Activated CD4-positive, alpha-beta memory T cell treated with anti-CD3 and anti-CD28 coated beads, Interleukin-2, amount 10 ng/mL, durations not matched to agents 7 days and 5 days (primary cell): Measurements from ENCODE around the gene APBA1. TPM values are rescaled to one million over a fixed set of nuclear protein-coding genes. Genes with fewer than 3 reads are reported as not detected.
A peak's percentile ranks its signal among the peaks of the same experiment; 100 is the strongest.

ENCODE experiments used
- CTCF ChIA-PET: fragments of 350-600 bp; sonication (Branson Sonifier 250); formaldehyde crosslinking; loops from one replicate; lab custom pipeline; 2021; ENCODE audit warnings: antibody characterized with exemption, inconsistent platforms; lab: Charles Lee
- POLR2A ChIA-PET: fragments of 350-600 bp; sonication (Branson Sonifier 250); formaldehyde crosslinking; loops from one replicate; lab custom pipeline; 2021; ENCODE audit warnings: antibody characterized with exemption; lab: Charles Lee
- DNase-seq: peaks from one replicate; pipeline ENCODE4 v3.0.0-alpha.2; 2020
- H3K27ac Mint-ChIP-seq: one replicate; pipeline ENCODE4 v1.8.0; 2021; ENCODE audit warnings: mild to moderate bottlenecking, mixed read lengths
- H3K27me3 Mint-ChIP-seq: one replicate; pipeline ENCODE4 v1.8.0; 2021; ENCODE audit warnings: mixed read lengths
- H3K36me3 Mint-ChIP-seq: one replicate; pipeline ENCODE4 v1.8.0; 2021; ENCODE audit warnings: low read depth, mixed read lengths
- H3K4me1 Mint-ChIP-seq: one replicate; pipeline ENCODE4 v1.8.0; 2021; ENCODE audit warnings: mixed read lengths
- H3K4me3 Mint-ChIP-seq: one replicate; pipeline ENCODE4 v1.8.0; 2021; ENCODE audit warnings: mild to moderate bottlenecking, mixed read lengths
- H3K9me3 Mint-ChIP-seq: one replicate; pipeline ENCODE4 v1.8.0; 2021; ENCODE audit warnings: mixed read lengths
- total RNA-seq, 2 experiments: library from RNA; stranded (reverse); gene quantifications; one replicate each; pipeline ENCODE4 v1.2.3, GENCODE V29; 2021

Gene APBA1
- total RNA-seq, 2 experiments from 2014 or later: 6.2 to 7.8 TPM

DNA sequence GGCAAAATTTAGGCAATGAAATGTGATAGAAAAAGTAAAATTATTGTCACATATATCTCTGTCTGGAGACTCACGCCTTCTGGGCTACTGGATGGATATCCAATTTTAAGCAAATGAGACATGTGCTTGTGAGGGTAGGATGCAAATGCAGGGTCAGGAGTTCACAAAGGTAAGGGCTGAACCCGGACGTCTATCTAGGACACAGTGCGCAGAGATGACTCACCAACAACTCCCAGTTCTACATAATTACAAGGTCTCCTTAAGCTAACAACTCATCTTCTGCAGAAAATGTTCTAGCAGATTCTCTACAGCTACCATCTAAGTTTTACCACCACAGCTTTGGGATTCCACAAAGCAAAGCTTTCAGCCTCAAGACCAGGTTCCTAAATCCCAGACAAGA lies 186.7 kb downstream of the APBA1 start:
- Mint-ChIP-seq H3K27ac (peak overlapping the region; percentile 47), H3K4me3 (no peak overlapping the region), H3K36me3 (no peaks in the 10 kb centered on the region), H3K27me3 (no peaks in the 10 kb centered on the region), H3K4me1 (peaks cover 9% of the 10 kb centered on the region), H3K9me3 (no peaks in the 10 kb centered on the region)
- ChIA-PET POLR2A (no interaction called here), CTCF (no interaction called here)
- DNase-seq: no peak

DNA sequence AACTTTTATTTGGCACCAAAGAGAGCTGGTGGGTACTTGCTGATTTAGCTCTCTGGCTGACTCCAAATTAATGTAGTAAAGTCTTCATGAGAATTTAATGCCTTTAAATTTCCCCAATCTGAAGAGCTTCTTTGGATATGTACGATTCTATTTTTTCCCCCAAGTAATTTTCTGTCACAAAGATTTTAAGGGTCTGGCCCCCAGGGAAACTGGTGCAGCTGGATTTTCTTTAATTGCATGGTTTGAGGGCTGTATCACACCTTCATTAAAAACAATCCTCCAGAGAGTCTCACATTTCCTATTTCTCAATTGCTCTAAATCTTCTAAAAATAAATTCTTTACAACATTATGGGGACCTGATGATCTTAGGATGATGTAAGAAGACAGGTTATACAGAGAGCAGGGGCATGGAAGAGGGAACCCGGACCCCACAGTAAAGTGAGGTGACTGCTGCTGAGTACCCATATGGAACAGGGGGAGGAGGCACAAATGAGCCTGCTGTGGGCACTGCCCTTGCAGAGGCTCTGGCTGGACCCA lies 188.2 kb downstream of the APBA1 start:
- CTCF ChIA-PET: interaction anchor here (0.6 to 0.9 kb wide), 2 partner anchors 61 to 1268 kb away, joined by 3 read pairs; no protein-coding TSS in a partner anchor
- Mint-ChIP-seq H3K36me3 (no peaks in the 10 kb centered on the region), H3K4me3 (no peak overlapping the region)

GRCh38 chr9:69476797-69477196 lies 195.4 kb downstream of the APBA1 start:
- ChIA-PET POLR2A (no interaction called here), CTCF (no interaction called here)
- Mint-ChIP-seq H3K4me1 (peaks cover 24% of the 10 kb centered on the region), H3K9me3 (no peaks in the 10 kb centered on the region), H3K36me3 (peaks cover 3% of the 10 kb centered on the region), H3K27ac (no peak overlapping the region), H3K27me3 (peaks cover 5% of the 10 kb centered on the region), H3K4me3 (no peak overlapping the region)
- DNase-seq: no peak

More for the DNA sequence above, 188.2 kb downstream of the APBA1 start:
- H3K27me3 Mint-ChIP-seq: no peaks in the 10 kb centered on the region
- H3K4me1 Mint-ChIP-seq: peaks cover 9% of the 10 kb centered on the region
- H3K27ac Mint-ChIP-seq: no peak overlapping the region
- H3K9me3 Mint-ChIP-seq: no peaks in the 10 kb centered on the region
- POLR2A ChIA-PET: no interaction called here
- no peak for DNase-seq

- POLR2A ChIA-PET: no interaction called here
- DNase-seq: peak; percentile 26
- Mint-ChIP-seq H3K9me3 (no peaks in the 10 kb centered on the region), H3K4me1 (peaks cover 24% of the 10 kb centered on the region), H3K4me3 (peak overlapping the region; percentile 6), H3K36me3 (peaks cover 3% of the 10 kb centered on the region), H3K27ac (peak overlapping the region; percentile 61), H3K27me3 (peaks cover 5% of the 10 kb centered on the region)
- CTCF ChIA-PET: no interaction called here
Observed at GRCh38 chr9:69476016-69476415, 196.2 kb downstream of the APBA1 start.

GRCh38 chr9:69474821-69475220 lies 197.3 kb downstream of the APBA1 start:
- H3K27ac Mint-ChIP-seq: peak overlapping the region; percentile 64
- POLR2A ChIA-PET: no interaction called here

DNA sequence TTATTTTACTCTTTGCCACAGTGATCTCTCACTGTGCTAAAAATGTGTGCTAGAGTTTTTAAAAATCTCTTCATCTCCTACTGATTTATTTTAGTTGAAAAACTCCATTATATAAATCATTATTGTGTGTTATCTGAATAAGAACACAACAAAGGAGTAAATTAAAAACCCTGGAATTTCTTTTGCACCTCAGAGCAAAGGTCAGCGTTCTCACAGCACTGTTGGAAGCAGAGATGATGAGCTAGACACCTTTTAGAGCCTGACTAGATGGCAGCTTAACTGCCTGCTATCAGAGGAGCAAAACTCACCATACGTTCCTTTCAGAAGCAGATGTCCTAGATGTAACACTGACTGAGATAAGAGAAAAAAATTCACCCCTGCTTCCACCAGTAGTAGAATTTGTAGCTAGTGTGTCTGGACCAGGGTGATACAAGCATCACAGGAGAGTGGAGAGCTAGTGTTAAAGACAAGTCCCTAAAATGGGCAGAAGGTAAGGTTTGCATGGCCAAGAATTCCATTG lies 200.0 kb downstream of the APBA1 start:
- no peaks in the 10 kb centered on the region for H3K9me3 Mint-ChIP-seq
- peaks cover 3% of the 10 kb centered on the region for H3K36me3 Mint-ChIP-seq
- no peak overlapping the region for H3K4me3 Mint-ChIP-seq
- DNase-seq: no peak
- H3K4me1 Mint-ChIP-seq: peaks cover 24% of the 10 kb centered on the region
- POLR2A ChIA-PET: no interaction called here
- no peak overlapping the region for H3K27ac Mint-ChIP-seq
- peaks cover 5% of the 10 kb centered on the region for H3K27me3 Mint-ChIP-seq
- CTCF ChIA-PET: interaction anchor here (1.0 kb wide), 1 partner anchor 52 kb away, joined by 3 read pairs; no protein-coding TSS in a partner anchor

More at GRCh38 chr9:69474821-69475220, 197.3 kb downstream of the APBA1 start:
- Mint-ChIP-seq H3K27me3 (peaks cover 5% of the 10 kb centered on the region), H3K4me1 (peaks cover 24% of the 10 kb centered on the region), H3K4me3 (no peak overlapping the region), H3K36me3 (peaks cover 3% of the 10 kb centered on the region), H3K9me3 (no peaks in the 10 kb centered on the region)
- no peak for DNase-seq
- CTCF ChIA-PET: interaction anchor here (1.1 kb wide), 1 partner anchor 53 kb away, joined by 5 read pairs; no protein-coding TSS in a partner anchor

GRCh38 chr9:69471433-69471832 lies 200.7 kb downstream of the APBA1 start:
- Mint-ChIP-seq H3K9me3 (no peaks in the 10 kb centered on the region), H3K27me3 (peaks cover 5% of the 10 kb centered on the region), H3K27ac (no peak overlapping the region), H3K36me3 (peaks cover under 1% of the 10 kb centered on the region), H3K4me1 (peaks cover 21% of the 10 kb centered on the region), H3K4me3 (no peak overlapping the region)
- ChIA-PET CTCF (interaction anchor here (1.0 kb wide), 1 partner anchor 51 kb away, joined by 3 read pairs; no protein-coding TSS in a partner anchor), POLR2A (no interaction called here)
- no peak for DNase-seq

GRCh38 chr9:69470186-69470977 lies 201.8 kb downstream of the APBA1 start:
- Mint-ChIP-seq H3K36me3 (no peaks in the 10 kb centered on the region), H3K27ac (no peak overlapping the region), H3K4me3 (no peak overlapping the region), H3K4me1 (peaks cover 13% of the 10 kb centered on the region), H3K27me3 (peaks cover 3% of the 10 kb centered on the region), H3K9me3 (no peaks in the 10 kb centered on the region)
- CTCF ChIA-PET: no interaction called here
- POLR2A ChIA-PET: no interaction called here
- no peak for DNase-seq

GRCh38 chr9:69469136-69469535 lies 203.0 kb downstream of the APBA1 start:
- H3K36me3 Mint-ChIP-seq: no peaks in the 10 kb centered on the region
- no peaks in the 10 kb centered on the region for H3K9me3 Mint-ChIP-seq
- ChIA-PET CTCF (no interaction called here), POLR2A (no interaction called here)
- no peak for DNase-seq
- H3K4me3 Mint-ChIP-seq: no peak overlapping the region
- peaks cover 2% of the 10 kb centered on the region for H3K4me1 Mint-ChIP-seq
- no peak overlapping the region for H3K27ac Mint-ChIP-seq
- peaks cover 1% of the 10 kb centered on the region for H3K27me3 Mint-ChIP-seq

GRCh38 chr9:69468380-69468779 lies 203.8 kb downstream of the APBA1 start:
- Mint-ChIP-seq H3K4me3 (no peak overlapping the region), H3K27me3 (no peaks in the 10 kb centered on the region), H3K27ac (no peak overlapping the region), H3K9me3 (no peaks in the 10 kb centered on the region), H3K4me1 (no peaks in the 10 kb centered on the region), H3K36me3 (peaks cover 2% of the 10 kb centered on the region)
- ChIA-PET POLR2A (no interaction called here), CTCF (no interaction called here)
- no peak for DNase-seq

DNA sequence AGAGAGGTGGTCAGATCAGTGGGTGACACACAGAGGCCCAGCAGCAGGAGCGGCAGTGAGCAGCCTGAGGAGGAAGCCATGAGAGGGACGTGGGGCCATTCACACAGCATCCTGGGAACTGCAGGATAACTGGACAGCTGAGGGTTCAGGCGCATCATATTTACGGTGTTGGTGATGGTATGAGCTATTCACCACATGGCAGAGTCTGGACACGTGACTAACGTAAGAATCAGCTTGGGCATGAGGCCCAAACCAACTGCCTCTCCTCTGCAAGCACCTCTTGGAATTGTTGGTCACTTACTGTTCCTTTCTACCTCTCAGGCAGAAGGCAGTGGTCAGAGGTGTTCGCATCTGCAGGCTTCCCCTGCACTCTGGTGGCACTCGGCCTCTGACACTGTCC lies 206.0 kb downstream of the APBA1 start:
- H3K4me1 Mint-ChIP-seq: no peaks in the 10 kb centered on the region
- no peaks in the 10 kb centered on the region for H3K27me3 Mint-ChIP-seq
- DNase-seq: no peak
- H3K36me3 Mint-ChIP-seq: peaks cover 2% of the 10 kb centered on the region
- ChIA-PET POLR2A (no interaction called here), CTCF (no interaction called here)
- no peak overlapping the region for H3K4me3 Mint-ChIP-seq
- no peak overlapping the region for H3K27ac Mint-ChIP-seq
- no peaks in the 10 kb centered on the region for H3K9me3 Mint-ChIP-seq

DNA sequence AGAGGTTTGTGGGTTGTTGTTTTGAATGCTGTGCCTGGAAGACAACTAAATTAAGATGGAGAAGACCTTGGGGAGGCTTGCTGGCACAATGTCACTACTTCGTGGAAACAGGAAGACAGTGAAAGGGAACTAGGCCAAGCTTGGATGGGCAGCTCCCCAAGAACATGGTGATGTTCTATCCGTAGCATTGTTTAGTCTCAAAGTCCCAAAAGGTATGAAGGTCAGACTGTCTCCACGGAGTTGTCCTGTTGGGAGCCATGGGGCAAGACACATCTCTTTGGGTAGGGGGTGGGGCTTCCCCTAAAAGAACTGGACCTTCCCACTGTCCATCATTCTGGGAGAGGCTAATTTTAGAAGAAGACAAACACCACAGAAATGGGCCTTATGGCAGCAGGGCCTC lies 206.7 kb downstream of the APBA1 start:
- H3K36me3 Mint-ChIP-seq: peaks cover 2% of the 10 kb centered on the region
- H3K27me3 Mint-ChIP-seq: no peaks in the 10 kb centered on the region
- DNase-seq: no peak
- H3K4me1 Mint-ChIP-seq: no peaks in the 10 kb centered on the region
- ChIA-PET POLR2A (no interaction called here), CTCF (no interaction called here)
- H3K4me3 Mint-ChIP-seq: no peak overlapping the region
- H3K9me3 Mint-ChIP-seq: no peaks in the 10 kb centered on the region
- no peak overlapping the region for H3K27ac Mint-ChIP-seq

- POLR2A ChIA-PET: no interaction called here
- Mint-ChIP-seq H3K36me3 (peaks cover 2% of the 10 kb centered on the region), H3K4me3 (no peak overlapping the region), H3K27me3 (no peaks in the 10 kb centered on the region), H3K9me3 (no peaks in the 10 kb centered on the region), H3K4me1 (no peaks in the 10 kb centered on the region), H3K27ac (no peak overlapping the region)
- CTCF ChIA-PET: no interaction called here
- no peak for DNase-seq
Observed at GRCh38 chr9:69463497-69464068, 208.6 kb downstream of the APBA1 start.
